ENCODE results near the gene IL25.

GRCh38 chr14:23392613-23393012 lies 20.0 kb downstream of the IL25 start:
- TF ChIP-seq EGR1 (IDR thresholded peaks at IDR 0.05): no peak
- no peak for TF ChIP-seq MAX (IDR thresholded peaks at IDR 0.05)
- no peak for TF ChIP-seq REST (IDR thresholded peaks at IDR 0.05; ENCODE audit: low read depth)
- TF ChIP-seq YY1 (IDR thresholded peaks at IDR 0.05; ENCODE audit: low read depth): no peak
- TF ChIP-seq RAD21 (IDR thresholded peaks at IDR 0.05; ENCODE audit: low read depth): no peak
- TF ChIP-seq TEAD4 (IDR thresholded peaks at IDR 0.05): no peak
- TF ChIP-seq CEBPB (IDR thresholded peaks at IDR 0.05): no peak
- TF ChIP-seq NFIC (IDR thresholded peaks at IDR 0.05): no peak
- no peak for TF ChIP-seq TAF1 (IDR thresholded peaks at IDR 0.05; ENCODE audit: low read depth)
- no peak for TF ChIP-seq CREB1 (IDR thresholded peaks at IDR 0.05; ENCODE audit: low read depth)
